ENCODE measurements around the gene SIGLEC6. TPM values are rescaled to one million over a fixed set of nuclear protein-coding genes. Genes with fewer than 3 reads are reported as not detected.

Gene SIGLEC6
- total and polyA plus RNA-seq, 11 donors: 0.10 to 0.40 (median 0.24) TPM; not detected in 5

DNA sequence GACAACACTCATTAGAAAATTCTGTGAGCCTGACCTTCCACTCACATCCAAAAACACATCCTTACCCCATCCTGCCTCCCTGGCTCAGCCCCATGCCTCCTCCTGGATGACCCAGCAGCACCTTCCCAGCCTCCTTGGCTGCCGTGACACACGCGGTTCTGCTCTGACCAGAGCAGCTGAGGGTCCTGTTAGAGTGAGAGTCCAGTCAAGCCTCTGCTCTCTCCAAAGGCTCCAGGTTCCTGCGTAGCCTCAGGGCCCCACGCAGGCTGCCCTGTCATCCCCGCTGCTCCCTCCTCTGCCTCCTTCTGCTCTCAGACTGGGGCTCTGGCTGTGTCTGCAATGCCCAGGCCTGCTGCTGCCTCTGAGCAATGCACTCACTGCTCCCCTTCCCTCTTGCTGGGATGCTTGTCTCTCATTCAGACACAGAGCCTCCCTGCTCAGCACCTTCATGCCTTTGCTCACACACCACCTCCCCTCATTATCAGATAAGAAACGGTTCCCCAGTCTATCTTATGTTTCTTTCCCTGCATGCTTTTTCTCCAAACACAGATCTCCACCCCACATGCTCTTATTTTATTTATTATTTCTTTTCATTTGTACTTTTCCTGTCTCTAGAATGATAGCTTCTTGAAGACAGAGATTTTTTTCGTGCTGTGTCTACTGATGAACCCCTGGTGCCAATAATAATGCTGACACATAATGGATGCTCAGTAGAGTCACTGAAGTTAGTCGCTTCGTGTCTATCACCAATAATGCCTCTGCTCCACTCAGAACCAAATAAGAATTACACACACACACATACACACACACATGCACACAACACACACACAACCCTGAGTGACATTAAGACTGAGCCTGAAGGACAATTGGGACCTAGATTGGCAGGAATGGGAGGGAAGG is 10.2 kb upstream of the SIGLEC6 start:
- DNase-seq (no peak), ATAC-seq (peak in 1 of 4 donors; percentile 15)
- Histone ChIP-seq H3K27me3 (peaks cover 0 to 64% (median 11%) of the 10 kb centered on the region in 9 donors), H3K27ac (no peak overlapping the region), H3K9me3 (no peaks in the 10 kb centered on the region), H3K4me1 (peaks cover 0 to 6% (median 0%) of the 10 kb centered on the region in 12 donors), H3K4me3 (no peak overlapping the region), H3K36me3 (no peaks in the 10 kb centered on the region)
- 48 to 58% (median 56%) methylated on average over 10 of the region's 10 CpGs for WGBS, 4 donors
- TF ChIP-seq POLR2A (IDR thresholded peaks at IDR 0.05): no peak
- TF ChIP-seq, protein P1, sequence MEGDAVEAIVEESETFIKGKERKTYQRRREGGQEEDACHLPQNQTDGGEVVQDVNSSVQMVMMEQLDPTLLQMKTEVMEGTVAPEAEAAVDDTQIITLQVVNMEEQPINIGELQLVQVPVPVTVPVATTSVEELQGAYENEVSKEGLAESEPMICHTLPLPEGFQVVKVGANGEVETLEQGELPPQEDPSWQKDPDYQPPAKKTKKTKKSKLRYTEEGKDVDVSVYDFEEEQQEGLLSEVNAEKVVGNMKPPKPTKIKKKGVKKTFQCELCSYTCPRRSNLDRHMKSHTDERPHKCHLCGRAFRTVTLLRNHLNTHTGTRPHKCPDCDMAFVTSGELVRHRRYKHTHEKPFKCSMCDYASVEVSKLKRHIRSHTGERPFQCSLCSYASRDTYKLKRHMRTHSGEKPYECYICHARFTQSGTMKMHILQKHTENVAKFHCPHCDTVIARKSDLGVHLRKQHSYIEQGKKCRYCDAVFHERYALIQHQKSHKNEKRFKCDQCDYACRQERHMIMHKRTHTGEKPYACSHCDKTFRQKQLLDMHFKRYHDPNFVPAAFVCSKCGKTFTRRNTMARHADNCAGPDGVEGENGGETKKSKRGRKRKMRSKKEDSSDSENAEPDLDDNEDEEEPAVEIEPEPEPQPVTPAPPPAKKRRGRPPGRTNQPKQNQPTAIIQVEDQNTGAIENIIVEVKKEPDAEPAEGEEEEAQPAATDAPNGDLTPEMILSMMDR (IDR thresholded peaks at IDR 0.05): no peak
- intact Hi-C loops (cut with DNase I): no loop called here

DNA sequence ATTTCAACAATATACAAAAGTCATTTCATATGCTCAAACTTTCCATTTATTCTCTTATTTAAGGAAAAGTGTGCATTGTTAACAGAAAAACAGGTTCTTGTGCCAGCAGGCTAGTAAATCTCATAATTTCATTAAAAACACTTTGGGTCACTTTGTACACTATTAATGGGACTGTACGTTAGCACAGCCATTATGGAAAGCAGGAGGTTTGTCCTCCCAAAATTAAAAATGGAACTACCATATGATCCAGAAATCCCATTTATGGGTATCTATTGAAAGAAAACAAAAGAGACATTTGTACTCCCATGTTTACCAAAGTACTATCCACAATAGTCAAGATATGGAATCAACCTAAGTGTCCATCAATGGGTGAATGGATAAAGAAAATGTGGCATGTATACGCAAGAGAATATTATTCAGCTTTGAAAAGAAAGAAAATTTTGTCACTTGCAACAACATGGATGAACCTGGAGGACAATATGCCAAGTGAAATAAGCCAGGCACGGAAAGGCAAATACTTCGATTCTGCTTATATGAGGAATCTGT is 8.4 kb upstream of the SIGLEC6 start:
- intact Hi-C loops (cut with DNase I): loop anchor here in 1 of 10 donors (10.0 kb wide), 1 partner anchor 95 kb away; the partner anchor contains the start of gene SIGLEC5
- TF ChIP-seq, protein P1 (IDR thresholded peaks at IDR 0.05): no peak
- TF ChIP-seq POLR2A (IDR thresholded peaks at IDR 0.05): no peak
- H3K4me1 ChIP-seq: no peaks in the 10 kb centered on the region
- DNase-seq (no peak), ATAC-seq (no peak)
- H3K27ac ChIP-seq: no peak overlapping the region
- H3K36me3 ChIP-seq: no peaks in the 10 kb centered on the region
- peaks cover 0 to 47% (median 11%) of the 10 kb centered on the region in 9 donors for H3K27me3 ChIP-seq
- 75 to 87% (median 84%) methylated on average over 4 of the region's 4 CpGs for WGBS, 4 donors
- peaks cover 0 to 11% (median 0%) of the 10 kb centered on the region in 12 donors for H3K9me3 ChIP-seq
- no peak overlapping the region for H3K4me3 ChIP-seq

DNA sequence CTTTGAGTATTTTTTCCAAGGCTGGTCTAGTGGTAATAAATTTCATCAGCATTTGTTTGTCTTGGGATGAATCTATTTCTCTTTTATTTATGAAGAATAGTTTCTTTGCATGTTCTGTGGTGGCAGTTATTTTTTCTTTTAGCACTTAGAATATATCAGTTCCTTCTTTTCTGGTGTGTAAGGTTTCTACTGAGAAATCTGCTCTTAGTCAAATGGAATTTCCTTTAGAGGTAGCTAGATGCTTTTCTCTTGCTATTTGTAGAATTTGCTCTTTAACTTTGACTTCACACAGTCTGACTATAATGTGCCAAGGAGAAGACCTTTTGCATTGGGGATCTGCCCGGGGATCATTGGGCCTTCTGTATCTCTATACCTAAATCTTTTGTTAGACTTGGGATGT is 4.1 kb upstream of the SIGLEC6 start:
- Histone ChIP-seq H3K9me3 (peaks cover 0 to 11% (median 0%) of the 10 kb centered on the region in 12 donors), H3K4me3 (no peak overlapping the region), H3K27ac (no peak overlapping the region), H3K27me3 (peaks cover 0 to 35% (median 13%) of the 10 kb centered on the region in 9 donors), H3K36me3 (no peaks in the 10 kb centered on the region), H3K4me1 (no peaks in the 10 kb centered on the region)
- 73 to 84% (median 79%) methylated on average over 1 of the region's 1 CpG for WGBS, 4 donors
- TF ChIP-seq, protein P1 (IDR thresholded peaks at IDR 0.05): no peak
- no peak for TF ChIP-seq POLR2A (IDR thresholded peaks at IDR 0.05)
- DNase-seq (no peak), ATAC-seq (no peak)
- intact Hi-C loops (cut with DNase I): loop anchor here in 1 of 10 donors (10.0 kb wide), 1 partner anchor 99 kb away; the partner anchor contains the start of gene SIGLEC5

DNA sequence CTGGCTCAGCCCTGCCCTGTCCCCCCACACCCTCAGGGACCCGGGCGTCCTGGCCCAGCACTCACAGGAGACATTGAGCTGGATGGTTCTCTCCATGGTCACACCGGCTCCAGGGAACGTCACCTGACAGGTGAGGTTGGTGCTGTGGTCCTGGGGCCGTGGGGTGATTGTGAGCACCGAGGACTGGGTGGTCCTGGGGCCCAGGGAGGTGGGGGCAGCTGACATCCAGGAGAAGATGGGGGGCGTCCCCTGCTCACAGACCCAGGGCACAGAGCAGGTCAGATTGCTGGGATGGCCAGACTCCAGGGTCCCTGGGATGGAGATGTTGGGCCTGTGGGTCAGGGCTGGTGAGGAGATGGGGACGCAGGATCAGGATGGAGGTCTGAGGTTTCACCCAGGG is 854 bp downstream of the SIGLEC6 start:
- Histone ChIP-seq H3K36me3 (no peaks in the 10 kb centered on the region), H3K9me3 (peaks cover 0 to 6% (median 0%) of the 10 kb centered on the region in 12 donors), H3K27ac (no peak overlapping the region), H3K4me1 (no peaks in the 10 kb centered on the region), H3K4me3 (no peak overlapping the region), H3K27me3 (peaks cover 0 to 32% (median 5%) of the 10 kb centered on the region in 9 donors)
- intact Hi-C loops (cut with DNase I): loop anchor here in 1 of 10 donors (10.0 kb wide), 1 partner anchor 104 kb away; the partner anchor contains the start of gene SIGLEC5
- no peak for TF ChIP-seq POLR2A (IDR thresholded peaks at IDR 0.05)
- TF ChIP-seq, protein P1 (IDR thresholded peaks at IDR 0.05): no peak
- DNase-seq: no peak
- peak in 1 of 4 donors; percentile 31 for ATAC-seq
- 71 to 83% (median 80%) methylated on average over 7 to 8 of the region's 8 CpGs for WGBS, 4 donors

All from heart left ventricle (tissue), 16 donors.